ENCODE data around the gene FETUB. TPM values are rescaled to one million over a fixed set of nuclear protein-coding genes. Genes with fewer than 3 reads are reported as not detected.

Gene FETUB
- total RNA-seq, 1 experiment from 2014 or later = not detected

DNA sequence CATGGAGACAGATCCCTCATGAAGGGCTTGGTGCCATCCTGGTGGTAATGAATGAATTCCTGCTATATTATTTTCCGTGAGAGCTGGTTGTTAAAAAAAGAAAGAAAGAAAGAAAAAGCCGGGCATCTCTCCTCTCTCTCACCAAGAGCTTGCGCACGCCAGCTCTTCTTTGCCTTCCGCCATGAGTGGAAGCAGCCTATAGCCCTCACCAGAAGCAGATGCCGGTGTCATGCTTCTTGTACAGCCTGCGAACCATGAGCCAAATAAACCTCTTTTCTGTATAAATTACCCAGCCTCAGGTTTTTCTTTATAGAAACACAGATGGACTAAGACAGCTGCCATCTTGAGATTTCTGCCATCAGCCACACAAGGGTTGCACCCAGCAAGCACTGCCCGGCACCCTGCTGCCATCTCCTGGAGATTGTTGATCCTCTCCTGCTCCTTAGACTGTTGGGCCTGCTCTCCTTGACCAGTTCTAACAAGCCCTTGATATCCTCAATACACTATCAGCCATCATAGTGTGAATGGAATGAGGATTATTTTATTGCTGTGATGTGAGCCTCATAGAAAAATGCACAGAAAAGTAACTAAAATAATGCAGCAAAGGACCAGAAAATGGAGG, 30.8 kb upstream of the FETUB start:
- H3F3A ChIP-seq (ENCODE audit: low read length, unreplicated experiment) = no peaks in the 10 kb centered on the region
- H3K4me1 ChIP-seq (ENCODE audit: insufficient read depth, low read length) = peaks cover 8% of the 10 kb centered on the region
- H3K9me2 ChIP-seq (replicated peaks; ENCODE audit: low read length) = no peaks in the 10 kb centered on the region
- no peak overlapping the region for H3K9ac ChIP-seq (ENCODE audit: low read length)
- BruUV-seq (replicated peaks) = no TSS peak
- H3K4me2 ChIP-seq (ENCODE audit: low read length) = no peak overlapping the region
- no peak overlapping the region for H3K4me3 ChIP-seq (ENCODE audit: low read length)
- no peaks in the 10 kb centered on the region for H3K36me3 ChIP-seq (ENCODE audit: low read depth, low read length)
- CTCF ChIA-PET = no interaction called here
- H4K20me1 ChIP-seq (ENCODE audit: low read length) = no peaks in the 10 kb centered on the region
- H3K9me3 ChIP-seq (ENCODE audit: low read length) = no peaks in the 10 kb centered on the region
- intact Hi-C loops (cut with micrococcal nuclease) = no loop called here
- no peaks in the 10 kb centered on the region for H3K27me3 ChIP-seq (ENCODE audit: low read length)
- TF ChIP-seq EZH2phosphoT487 (IDR thresholded peaks at IDR 0.05; ENCODE audit: borderline replicate concordance, low read length) (no peak), EZH2 (IDR thresholded peaks at IDR 0.05; ENCODE audit: low read length, unreplicated experiment) (no peak), CTCF (conservative IDR thresholded peaks at IDR 0.05; ENCODE audit: low read depth, low read length) (peak; percentile 67)
- no peak overlapping the region for H3K27ac ChIP-seq (ENCODE audit: low read length)
- no peaks in the 10 kb centered on the region for H3K79me2 ChIP-seq (ENCODE audit: low read length)
- ATAC-seq (peak; percentile 82), DNase-seq (peak; percentile 61)
- no peak overlapping the region for H2AFZ ChIP-seq (ENCODE audit: low read length)
- POLR2A ChIA-PET (ENCODE audit: unreplicated experiment) = no interaction called here

- no peak overlapping the region for H3K4me2 ChIP-seq (ENCODE audit: low read length)
- ATAC-seq (no peak), DNase-seq (no peak)
- no peaks in the 10 kb centered on the region for H4K20me1 ChIP-seq (ENCODE audit: low read length)
- no peak overlapping the region for H3K9ac ChIP-seq (ENCODE audit: low read length)
- no peak overlapping the region for H2AFZ ChIP-seq (ENCODE audit: low read length)
- no peak overlapping the region for H3K4me3 ChIP-seq (ENCODE audit: low read length)
- H3K36me3 ChIP-seq (ENCODE audit: low read depth, low read length) = no peaks in the 10 kb centered on the region
- H3K9me2 ChIP-seq (replicated peaks; ENCODE audit: low read length) = no peaks in the 10 kb centered on the region
- intact Hi-C loops (cut with micrococcal nuclease) = no loop called here
- ChIA-PET CTCF (no interaction called here), POLR2A (ENCODE audit: unreplicated experiment) (no interaction called here)
- TF ChIP-seq CTCF (conservative IDR thresholded peaks at IDR 0.05; ENCODE audit: low read depth, low read length) = no peak
- no peak for TF ChIP-seq EZH2 (IDR thresholded peaks at IDR 0.05; ENCODE audit: low read length, unreplicated experiment)
- no peak for TF ChIP-seq EZH2phosphoT487 (IDR thresholded peaks at IDR 0.05; ENCODE audit: borderline replicate concordance, low read length)
- no peaks in the 10 kb centered on the region for H3K9me3 ChIP-seq (ENCODE audit: low read length)
- no peak overlapping the region for H3K27ac ChIP-seq (ENCODE audit: low read length)
- no peaks in the 10 kb centered on the region for H3F3A ChIP-seq (ENCODE audit: low read length, unreplicated experiment)
- BruUV-seq (replicated peaks) = no TSS peak
- no peaks in the 10 kb centered on the region for H3K27me3 ChIP-seq (ENCODE audit: low read length)
- H3K79me2 ChIP-seq (ENCODE audit: low read length) = no peaks in the 10 kb centered on the region
- H3K4me1 ChIP-seq (ENCODE audit: insufficient read depth, low read length) = peaks cover 10% of the 10 kb centered on the region
Observed at GRCh38 chr3:186612065-186612464, 28.1 kb upstream of the FETUB start.

Data from PC-3 (cell line).